ENCODE measurements around the gene COMTD1.

COMTD1 gene

DNA sequence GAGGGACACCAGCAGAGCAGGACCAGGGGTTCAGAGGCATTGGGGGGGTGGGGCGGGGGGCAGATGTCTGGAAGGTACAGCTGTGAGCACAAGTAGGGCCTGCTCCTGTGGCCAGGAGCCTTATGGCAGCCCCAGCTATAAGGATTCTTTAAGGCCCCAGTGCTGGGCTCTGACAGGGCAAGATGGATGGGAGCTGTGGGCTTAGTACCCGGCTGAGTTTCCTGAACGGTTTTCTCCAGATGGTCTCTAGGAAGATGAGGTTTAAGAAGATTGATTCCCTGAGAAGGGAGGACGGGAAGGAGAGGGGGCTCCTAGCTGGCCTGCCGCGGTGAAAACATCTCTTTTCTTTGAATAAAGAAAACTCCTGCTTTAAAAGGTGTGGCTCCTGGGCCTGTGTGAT is 30.1 kb upstream of the COMTD1 start:
- no peak for DNase-seq (ENCODE audit: low read depth)
- TF ChIP-seq, protein P1, sequence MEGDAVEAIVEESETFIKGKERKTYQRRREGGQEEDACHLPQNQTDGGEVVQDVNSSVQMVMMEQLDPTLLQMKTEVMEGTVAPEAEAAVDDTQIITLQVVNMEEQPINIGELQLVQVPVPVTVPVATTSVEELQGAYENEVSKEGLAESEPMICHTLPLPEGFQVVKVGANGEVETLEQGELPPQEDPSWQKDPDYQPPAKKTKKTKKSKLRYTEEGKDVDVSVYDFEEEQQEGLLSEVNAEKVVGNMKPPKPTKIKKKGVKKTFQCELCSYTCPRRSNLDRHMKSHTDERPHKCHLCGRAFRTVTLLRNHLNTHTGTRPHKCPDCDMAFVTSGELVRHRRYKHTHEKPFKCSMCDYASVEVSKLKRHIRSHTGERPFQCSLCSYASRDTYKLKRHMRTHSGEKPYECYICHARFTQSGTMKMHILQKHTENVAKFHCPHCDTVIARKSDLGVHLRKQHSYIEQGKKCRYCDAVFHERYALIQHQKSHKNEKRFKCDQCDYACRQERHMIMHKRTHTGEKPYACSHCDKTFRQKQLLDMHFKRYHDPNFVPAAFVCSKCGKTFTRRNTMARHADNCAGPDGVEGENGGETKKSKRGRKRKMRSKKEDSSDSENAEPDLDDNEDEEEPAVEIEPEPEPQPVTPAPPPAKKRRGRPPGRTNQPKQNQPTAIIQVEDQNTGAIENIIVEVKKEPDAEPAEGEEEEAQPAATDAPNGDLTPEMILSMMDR (IDR thresholded peaks at IDR 0.05; ENCODE audit: low read depth, low read length), result no peak
- TF ChIP-seq MYC (IDR thresholded peaks at IDR 0.05; ENCODE audit: low read depth, low read length) (no peak), POLR2A (IDR thresholded peaks at IDR 0.05; ENCODE audit: extremely low read depth, insufficient read length) (no peak)
- TF ChIP-seq, protein P2, sequence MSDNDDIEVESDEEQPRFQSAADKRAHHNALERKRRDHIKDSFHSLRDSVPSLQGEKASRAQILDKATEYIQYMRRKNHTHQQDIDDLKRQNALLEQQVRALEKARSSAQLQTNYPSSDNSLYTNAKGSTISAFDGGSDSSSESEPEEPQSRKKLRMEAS (IDR thresholded peaks at IDR 0.05; ENCODE audit: low read depth, low read length), result no peak
- H3K4me3 ChIP-seq (ENCODE audit: low read depth, low read length), result no peak overlapping the region

DNA sequence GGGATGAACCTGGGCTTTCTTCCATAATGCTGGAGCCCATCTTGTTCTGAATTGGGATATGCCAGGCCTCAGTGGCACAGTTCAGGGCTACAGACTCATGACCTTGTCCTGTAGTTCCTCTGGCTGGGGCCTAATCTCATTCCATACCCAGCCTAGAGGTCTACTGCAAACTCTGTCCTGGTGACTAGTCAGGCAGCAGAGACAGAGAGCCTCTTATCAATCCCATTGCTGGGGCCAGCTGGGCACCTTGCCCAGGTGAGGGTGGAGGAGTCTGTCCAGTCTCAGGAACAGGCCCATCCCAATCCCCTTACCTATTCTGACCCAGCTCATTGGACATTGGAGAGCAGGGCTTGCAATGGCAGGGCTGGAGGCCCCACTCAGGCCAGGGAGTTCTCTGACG is 28.0 kb upstream of the COMTD1 start:
- H3K4me3 ChIP-seq (ENCODE audit: low read depth, low read length), result no peak overlapping the region
- no peak for DNase-seq (ENCODE audit: low read depth)
- no peak for TF ChIP-seq MYC (IDR thresholded peaks at IDR 0.05; ENCODE audit: low read depth, low read length)
- TF ChIP-seq, protein P1 (IDR thresholded peaks at IDR 0.05; ENCODE audit: low read depth, low read length), result no peak
- TF ChIP-seq POLR2A (IDR thresholded peaks at IDR 0.05; ENCODE audit: extremely low read depth, insufficient read length), result no peak
- TF ChIP-seq, protein P2 (IDR thresholded peaks at IDR 0.05; ENCODE audit: low read depth, low read length), result no peak

DNA sequence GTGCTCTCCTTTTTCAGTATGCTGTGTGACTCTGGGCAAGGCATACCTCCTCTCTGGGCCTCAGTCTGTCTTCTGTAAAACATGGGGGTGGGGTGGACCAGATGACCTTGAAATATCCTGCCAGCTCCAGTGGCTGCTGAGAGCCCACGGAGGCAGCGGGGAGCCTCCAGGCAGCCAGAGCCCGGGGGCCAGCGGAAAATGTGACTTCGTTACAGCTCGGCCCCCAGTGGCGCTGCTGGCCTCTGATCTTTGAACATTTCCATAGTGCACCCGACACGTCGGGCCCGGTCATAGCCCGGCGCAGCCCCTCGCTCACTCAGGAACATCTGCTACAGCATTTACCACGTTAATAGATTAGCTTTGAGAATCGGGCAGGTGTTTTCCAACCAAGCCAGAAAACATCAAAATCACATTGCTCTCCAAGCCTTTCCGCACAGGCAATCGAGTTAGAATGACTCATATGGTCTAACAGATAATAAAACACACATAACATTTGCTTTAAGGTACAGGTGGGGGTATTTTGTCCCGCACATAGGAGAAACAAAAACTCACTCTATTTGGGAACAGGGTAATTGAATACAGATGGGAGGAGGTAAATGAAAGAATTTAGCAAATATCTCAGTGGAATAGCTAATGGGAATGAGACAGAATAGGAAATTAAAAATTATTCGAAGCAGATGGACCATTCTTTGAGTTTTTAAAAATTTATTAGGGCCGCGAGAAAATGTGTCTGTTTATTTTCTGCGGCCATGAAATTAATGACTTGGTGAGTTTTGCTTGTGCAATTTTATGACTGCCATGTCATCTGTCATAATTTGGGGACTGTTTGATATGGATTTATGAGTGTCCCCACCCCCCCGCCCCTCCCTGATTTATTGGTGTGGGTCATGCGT is 26.3 kb upstream of the COMTD1 start:
- TF ChIP-seq, protein P2 (IDR thresholded peaks at IDR 0.05; ENCODE audit: low read depth, low read length), result no peak
- TF ChIP-seq, protein P1 (IDR thresholded peaks at IDR 0.05; ENCODE audit: low read depth, low read length), result no peak
- TF ChIP-seq POLR2A (IDR thresholded peaks at IDR 0.05; ENCODE audit: extremely low read depth, insufficient read length), result no peak
- no peak for TF ChIP-seq MYC (IDR thresholded peaks at IDR 0.05; ENCODE audit: low read depth, low read length)
- no peak overlapping the region for H3K4me3 ChIP-seq (ENCODE audit: low read depth, low read length)
- no peak for DNase-seq (ENCODE audit: low read depth)

DNA sequence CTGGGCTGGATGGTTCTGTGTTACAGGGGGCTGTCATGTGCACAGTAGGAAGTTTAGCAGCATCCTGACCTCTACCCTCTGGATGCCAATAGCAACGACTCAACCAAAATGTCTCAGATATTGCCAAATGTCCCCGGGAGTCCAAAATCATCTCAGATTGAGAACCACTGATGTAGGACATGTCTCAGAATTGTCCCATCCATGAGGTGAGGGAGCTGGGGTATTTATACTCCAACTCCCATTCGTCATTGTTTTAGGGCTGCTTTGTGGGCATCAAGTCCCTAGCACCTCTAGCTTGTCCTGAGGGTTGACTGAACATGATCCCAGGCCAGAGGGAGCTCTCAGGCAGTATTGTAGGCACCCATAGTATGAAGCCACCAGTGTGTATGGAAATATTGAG is 25.2 kb upstream of the COMTD1 start:
- no peak for TF ChIP-seq POLR2A (IDR thresholded peaks at IDR 0.05; ENCODE audit: extremely low read depth, insufficient read length)
- TF ChIP-seq, protein P1 (IDR thresholded peaks at IDR 0.05; ENCODE audit: low read depth, low read length), result no peak
- TF ChIP-seq MYC (IDR thresholded peaks at IDR 0.05; ENCODE audit: low read depth, low read length), result no peak
- TF ChIP-seq, protein P2 (IDR thresholded peaks at IDR 0.05; ENCODE audit: low read depth, low read length), result no peak
- no peak overlapping the region for H3K4me3 ChIP-seq (ENCODE audit: low read depth, low read length)
- DNase-seq (ENCODE audit: low read depth), result no peak

DNA sequence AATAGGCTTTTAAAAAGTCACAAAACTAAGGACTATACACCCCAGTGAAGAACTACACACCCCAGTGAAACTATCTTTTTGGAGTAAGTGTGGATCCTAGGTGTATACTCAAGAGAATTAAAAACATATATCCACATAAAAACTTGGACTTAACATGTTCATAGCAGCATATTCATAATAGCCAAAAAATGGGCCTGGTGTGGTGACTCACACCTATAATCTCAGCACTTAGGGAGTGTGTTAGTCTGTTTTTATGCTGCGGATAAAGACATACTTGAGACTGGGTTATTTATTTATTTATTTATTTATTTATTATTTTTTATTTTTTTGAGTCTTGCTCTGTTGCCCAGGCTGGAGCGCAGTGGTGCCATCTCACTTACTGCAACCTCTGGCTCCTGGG is 19.0 kb upstream of the COMTD1 start:
- TF ChIP-seq POLR2A (IDR thresholded peaks at IDR 0.05; ENCODE audit: extremely low read depth, insufficient read length) (no peak), MYC (IDR thresholded peaks at IDR 0.05; ENCODE audit: low read depth, low read length) (no peak)
- TF ChIP-seq, protein P1 (IDR thresholded peaks at IDR 0.05; ENCODE audit: low read depth, low read length), result no peak
- TF ChIP-seq, protein P2 (IDR thresholded peaks at IDR 0.05; ENCODE audit: low read depth, low read length), result no peak
- DNase-seq (ENCODE audit: low read depth), result no peak
- H3K4me3 ChIP-seq (ENCODE audit: low read depth, low read length), result no peak overlapping the region

Data from NB4 (cell line).